DMS53 (cell line): ENCODE results near the gene IFI35.
A peak's percentile ranks its signal among the peaks of the same experiment; 100 is the strongest.
"Not testable (repeated sequence)": the region's sequence is repeated elsewhere in the genome, so short reads cannot be mapped to it uniquely, and the experiment has no call there.

ENCODE experiments used
- DNase-seq: peaks from one replicate; lab custom pipeline; 2025; lab: John Stamatoyannopoulos, UW

IFI35 gene

DNA sequence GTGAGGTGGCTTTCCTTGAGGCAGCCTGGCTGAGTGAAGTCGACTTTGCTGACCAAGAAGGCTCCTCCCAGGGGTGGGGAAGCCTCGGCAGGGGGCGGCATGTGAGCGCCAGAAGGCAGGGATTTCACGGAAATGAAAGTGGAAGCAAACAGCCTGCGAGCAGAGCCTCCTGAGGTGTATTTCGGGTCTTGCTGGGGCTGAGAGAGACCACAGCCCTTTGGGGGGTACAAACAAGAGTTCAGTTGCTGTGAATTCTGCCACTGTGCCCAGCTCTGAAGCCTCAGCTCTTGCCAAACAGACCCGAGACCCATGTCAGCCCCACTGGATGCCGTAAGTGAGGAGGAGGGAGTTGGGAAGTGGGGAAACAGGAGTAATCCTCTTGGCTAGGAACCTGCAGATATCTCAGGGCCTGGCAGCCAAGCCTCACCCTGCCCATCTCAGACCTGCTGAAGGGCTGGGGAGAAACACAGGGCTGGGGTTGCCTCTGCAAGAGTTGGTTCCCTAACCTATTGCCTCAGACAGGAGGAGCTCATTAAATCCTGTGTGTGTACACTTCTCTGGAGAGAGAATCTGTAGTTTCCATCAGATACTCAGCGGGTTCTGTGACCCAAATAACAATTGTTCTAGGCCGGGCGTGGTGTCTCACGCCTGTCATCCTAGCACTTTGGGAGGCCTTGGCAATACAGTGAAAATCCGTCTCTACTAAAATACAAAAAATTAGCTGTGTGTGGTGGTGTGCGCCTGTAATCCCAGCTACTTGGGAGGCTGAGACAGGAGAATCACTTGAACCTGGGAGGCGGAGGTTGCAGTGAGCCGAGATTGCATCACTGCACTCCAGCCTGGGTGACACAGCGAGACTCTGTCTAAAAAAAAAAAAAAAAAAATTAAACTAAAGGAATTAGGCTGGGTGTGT lies at the start of gene IFI35:
TSS of gene IFI35 (plus strand) at position 146 of the 913 bp plus-strand sequence. CDS start at position 310, 164 bp downstream.
- peak; percentile 90 for DNase-seq

GRCh38 chr17:42964161-42964932 lies 42.2 kb upstream of the IFI35 start, which contains the start of gene AARSD1:
Gene AARSD1 (minus strand): TSS chr17:42964454. CDS start chr17:42964440, 14 bp downstream.
- peak; percentile 99 for DNase-seq

DNA sequence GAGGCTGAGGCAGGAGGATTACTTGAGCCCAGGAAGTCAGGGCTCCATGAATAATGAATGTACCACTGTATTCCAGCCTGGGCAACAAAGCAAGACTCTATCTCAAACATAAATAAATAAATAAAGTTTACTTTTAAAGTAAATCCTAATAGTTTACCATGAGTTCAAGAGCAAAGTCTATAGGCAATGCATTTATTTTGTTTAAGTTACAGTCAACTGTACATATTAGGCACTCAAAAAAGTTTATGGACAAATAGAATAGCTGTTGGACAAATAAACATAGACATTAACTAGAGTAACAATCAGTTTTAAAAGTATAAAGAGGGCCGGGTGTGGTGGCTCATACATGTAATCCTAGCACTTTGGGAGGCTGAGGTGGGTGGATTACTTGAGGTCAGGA lies 38.7 kb upstream of the IFI35 start:
- DNase-seq: peak; percentile 27

DNA sequence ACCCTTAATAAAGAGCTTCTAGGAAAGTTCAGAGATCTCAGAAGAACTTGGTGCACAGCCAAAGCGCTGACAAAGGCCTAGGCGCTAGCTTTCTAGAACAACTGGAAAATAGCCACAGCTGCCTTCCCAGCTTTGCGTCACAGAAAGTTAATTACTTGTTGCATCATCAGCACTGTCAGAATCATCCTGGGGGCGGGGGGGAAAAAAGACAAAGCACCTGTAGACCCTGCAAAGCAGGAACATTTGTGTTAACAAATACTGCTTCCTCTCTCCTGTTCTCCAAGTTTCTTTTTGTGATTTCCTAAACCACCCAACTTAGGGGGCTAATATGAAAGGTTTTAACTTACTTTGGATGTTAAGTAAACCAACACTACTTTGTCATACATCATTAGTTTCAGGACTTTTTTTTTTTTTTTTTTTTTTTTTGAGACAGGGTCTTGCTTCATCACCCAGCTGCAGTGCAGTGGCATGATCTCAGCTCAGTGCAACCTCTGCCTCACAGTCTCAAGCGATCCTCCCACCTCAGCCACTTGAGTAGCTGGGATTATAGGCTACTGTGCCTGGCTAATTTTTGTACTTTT lies 37.5 kb upstream of the IFI35 start:
- DNase-seq: no peak

DNA sequence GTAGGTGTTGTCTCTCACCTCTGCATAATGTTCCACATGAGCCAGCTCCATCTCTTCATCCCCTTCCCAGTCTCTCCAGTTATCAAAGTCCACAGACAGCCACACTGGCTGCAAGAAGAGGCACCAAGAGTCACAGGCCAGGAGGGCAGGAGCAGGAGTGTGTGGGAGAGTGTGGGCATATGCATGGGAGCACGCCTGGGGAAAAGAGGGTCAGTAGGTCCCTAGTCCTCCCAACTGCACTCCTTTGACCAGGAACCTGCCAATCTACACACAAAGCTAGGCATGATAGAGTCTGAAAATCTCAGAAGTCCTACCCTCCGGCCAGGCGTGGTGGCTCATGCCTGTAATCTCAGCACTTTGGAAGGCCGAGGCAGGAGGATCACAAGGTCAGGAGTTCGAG lies 35.0 kb upstream of the IFI35 start:
- DNase-seq: no peak

- not testable (repeated sequence) for DNase-seq
Observed at GRCh38 chr17:42973323-42973722, 33.3 kb upstream of the IFI35 start.

DNA sequence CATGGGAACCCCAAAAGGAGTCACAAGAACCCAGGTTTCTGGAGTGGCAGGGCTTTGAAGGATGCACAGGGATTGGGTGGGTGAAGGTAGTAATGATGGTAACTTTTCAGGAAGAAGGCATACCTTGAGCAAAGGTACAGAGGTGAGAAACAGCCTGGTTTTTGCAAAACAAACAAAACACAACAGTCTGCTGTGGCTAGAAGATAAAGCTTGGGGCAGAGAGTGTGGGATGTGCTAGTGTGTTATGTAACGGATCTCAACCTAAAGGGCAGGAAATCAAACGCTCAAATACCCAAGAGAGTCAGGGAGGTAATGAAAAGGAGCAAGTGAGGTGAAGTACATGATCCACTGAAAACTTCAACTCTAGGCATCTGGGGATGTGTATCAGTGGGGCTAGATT lies 31.3 kb upstream of the IFI35 start:
- no peak for DNase-seq

DNA sequence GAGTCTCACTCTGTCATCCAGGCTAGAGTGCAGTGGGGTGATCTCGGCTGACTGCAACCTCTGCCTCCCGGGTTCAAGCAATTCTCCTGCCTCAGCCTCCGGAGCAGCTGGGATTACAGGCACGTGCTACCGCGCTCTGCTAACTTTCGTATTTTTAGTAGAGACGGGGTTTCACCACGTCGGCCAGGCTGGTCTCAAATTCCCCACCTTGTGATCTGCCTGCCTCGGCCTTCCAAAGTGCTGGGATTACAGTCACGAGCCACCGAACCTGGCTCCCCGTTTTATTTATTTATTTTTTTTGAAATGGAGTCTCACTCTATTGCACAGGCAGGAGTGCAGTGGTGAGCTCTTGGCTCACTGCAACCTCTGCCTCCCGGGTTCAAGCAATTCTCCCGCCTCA lies 30.9 kb upstream of the IFI35 start:
- not testable (repeated sequence) for DNase-seq

DNA sequence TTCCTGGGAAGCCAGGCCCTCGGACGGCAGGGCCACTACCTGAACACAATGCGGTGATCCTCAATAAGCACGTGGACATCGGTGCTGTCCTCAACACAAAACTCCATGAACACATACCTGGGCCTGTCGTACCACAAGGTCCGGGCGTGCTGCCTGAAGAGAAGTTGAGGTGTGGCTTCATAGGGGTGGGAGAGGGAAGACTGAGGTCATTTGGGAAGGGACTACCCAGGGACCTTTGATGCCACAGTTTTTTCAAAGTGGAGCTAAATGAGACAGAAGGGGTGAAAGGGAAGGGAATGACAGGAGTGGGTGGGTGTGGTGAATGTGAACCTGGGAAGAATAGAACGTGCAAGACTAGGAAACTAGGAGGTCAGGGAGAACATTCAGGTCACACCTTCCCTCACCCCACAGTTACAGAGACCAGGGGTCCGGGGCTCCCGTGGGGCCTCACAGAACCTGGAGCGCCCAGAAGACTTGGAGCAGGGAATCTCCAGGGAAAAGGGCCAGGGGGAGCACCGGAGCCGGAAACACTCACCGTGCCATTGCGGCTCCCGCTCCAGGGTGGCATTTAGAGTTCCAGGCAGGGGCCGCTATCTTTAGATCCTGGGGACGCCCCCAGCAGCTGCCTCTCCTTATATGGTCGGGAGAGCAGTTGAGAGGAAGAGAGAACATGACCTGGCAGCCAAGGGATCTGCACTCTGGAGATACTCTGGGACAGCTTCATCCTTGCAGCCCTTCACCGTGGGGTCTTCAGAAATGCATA lies 26.9 kb upstream of the IFI35 start, which contains the start of gene PTGES3L:
TSS of gene PTGES3L (minus strand) at position 570 of the 763 bp plus-strand sequence. CDS start at position 543, 27 bp downstream.
- DNase-seq: peak; percentile 95

GRCh38 chr17:42980274-42980765 lies 26.3 kb upstream of the IFI35 start, which contains the start of gene RUNDC1:
Gene RUNDC1 (plus strand): TSS chr17:42980565. CDS start chr17:42980577, 12 bp downstream.
- DNase-seq: peak; percentile 97

DNA sequence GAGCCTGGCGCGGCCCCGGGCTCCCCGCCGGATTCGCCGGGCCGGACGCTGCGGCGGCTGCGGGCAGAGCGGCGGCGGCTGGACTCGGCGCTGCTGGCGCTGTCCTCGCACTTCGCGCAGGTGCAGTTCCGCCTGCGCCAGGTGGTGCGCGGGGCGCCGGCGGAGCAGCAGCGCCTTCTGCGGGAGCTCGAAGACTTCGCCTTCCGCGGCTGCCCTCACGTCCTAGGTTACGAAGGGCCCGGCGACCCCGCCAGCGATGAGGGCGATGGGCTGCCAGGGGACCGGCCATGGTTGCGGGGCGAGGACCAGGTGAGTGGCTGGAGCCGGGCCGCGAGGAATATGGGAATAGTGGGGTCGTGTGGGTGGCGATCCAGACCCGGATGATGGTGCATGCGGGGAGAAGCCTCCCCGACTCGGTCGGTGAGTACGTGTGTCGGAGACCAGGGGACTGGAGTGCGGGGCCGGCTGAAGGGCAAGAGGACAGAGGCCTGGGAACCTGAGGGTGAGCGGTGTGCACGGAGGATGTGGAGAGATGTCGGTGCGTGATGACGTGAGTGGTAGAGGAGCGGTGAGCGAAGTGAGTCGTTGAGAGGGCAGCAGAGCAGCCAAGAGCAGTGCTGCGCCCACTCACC lies 25.7 kb upstream of the IFI35 start:
- DNase-seq: peak; percentile 91

DNA sequence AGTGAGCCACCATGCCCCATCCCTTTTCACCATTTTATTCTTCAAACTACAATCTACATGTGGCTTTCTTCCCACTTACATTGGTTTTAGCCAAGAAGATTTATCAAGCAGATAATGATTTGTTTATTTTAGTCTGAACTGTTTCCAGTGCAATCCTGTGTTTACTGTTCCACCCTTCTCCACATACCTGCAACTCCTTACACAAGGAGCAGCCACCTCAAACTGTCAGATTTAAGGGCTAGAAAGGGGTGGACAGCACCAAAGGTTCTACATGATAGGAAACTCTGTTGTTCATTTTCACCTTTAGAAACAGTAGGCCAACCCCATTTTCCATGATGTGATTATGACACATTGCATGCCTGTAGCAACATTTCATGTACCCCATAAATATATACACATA lies 24.3 kb upstream of the IFI35 start:
- DNase-seq: no peak

- no peak for DNase-seq
Observed at GRCh38 chr17:42985225-42985624, 21.4 kb upstream of the IFI35 start.

- no peak for DNase-seq
Observed at GRCh38 chr17:42989141-42989540, 17.4 kb upstream of the IFI35 start.

DNA sequence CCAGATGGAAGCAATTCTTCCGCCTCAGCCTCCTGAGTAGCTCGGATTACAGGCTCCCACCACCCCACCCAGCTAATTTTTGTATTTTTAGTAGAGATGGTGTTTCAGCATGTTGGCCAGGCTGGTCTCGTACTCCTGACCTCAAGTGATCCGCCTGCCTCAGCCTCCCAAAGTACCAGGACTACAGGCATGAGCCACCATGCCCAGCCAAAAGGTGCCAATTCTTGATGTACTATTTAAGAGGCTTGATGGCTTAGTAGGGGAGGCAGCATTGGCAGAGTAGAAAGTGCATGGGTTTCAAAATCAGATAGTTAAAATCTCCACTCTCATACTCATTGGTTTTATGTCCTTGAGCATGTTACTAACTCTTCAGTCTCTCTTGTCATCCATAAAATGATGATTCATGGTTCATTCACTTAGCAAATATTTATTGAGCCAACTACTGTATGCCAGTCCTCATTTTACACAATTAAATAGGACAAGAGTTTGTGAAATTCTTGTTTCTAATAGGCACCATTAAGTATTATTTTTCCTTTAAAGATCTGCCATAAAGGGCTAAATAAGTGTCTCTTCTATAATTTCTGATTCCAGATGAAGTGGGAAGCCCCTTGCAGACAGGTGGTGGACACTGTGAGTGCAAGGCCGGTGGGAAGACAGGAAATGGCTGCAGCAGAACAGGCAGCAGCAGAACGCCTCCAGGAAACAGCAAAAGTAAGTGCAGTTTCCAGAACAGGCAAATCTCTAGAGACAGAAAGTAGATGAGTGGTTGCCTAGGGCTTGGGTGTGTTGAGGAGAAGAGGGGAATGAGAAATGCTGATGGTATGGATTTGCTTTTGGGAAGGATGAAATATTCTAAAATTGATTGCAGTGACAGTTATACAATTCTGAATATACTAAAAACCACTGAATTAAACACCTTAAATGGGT lies 16.6 kb upstream of the IFI35 start:
- DNase-seq: peak; percentile 77

DNA sequence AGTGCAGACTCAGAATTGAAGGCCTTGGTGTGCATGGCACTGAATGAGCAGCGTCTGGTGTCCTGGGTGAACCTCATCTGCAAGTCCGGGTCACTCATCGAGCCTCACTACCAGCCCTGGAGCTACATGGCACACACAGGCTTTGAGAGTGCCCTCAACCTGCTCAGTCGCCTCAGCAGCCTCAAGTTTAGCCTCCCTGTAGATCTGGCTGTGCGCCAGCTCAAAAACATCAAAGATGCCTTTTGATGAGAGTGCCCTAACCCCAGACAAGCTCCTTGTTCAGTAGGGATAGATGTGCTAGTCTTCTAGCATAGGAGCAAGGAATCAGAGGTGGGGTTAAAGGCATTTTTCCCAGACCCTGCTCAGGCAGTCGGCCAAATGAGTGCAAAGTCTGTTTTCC lies 15.1 kb upstream of the IFI35 start:
- no peak for DNase-seq

GRCh38 chr17:42992872-42993271 lies 13.7 kb upstream of the IFI35 start:
- DNase-seq: peak; percentile 79

GRCh38 chr17:42993913-42994312 lies 12.7 kb upstream of the IFI35 start:
- DNase-seq: not testable (repeated sequence)

GRCh38 chr17:42997390-42997983 lies 9.1 kb upstream of the IFI35 start:
- DNase-seq: peak; percentile 75
